Right lobe of liver (tissue), 6 donors: ENCODE results near the gene CSTF1. TPM values are rescaled to one million over a fixed set of nuclear protein-coding genes. Genes with fewer than 3 reads are reported as not detected.
"Not testable (repeated sequence)": the region's sequence is repeated elsewhere in the genome, so short reads cannot be mapped to it uniquely, and the experiment has no call there.

Source experiments
- ATAC-seq, 4 donors: fragments of 200-7000 bp; cut with Tn5 transposase; one replicate each; pipeline ENCODE4 v1.9.1; 2020; ENCODE audit warnings: mild to moderate bottlenecking in 4 of 4, moderate library complexity in 4 of 4
- DNase-seq, 3 donors: peaks; one replicate each; pipeline ENCODE4 v3.0.0-alpha.2; 2020
- H3K27ac ChIP-seq, 3 donors: fragments of 200-600 bp; one replicate each; pipeline ENCODE4 v1.8.0; 2022
- H3K27me3 ChIP-seq, 2 donors: fragments of 200-600 bp; one replicate each; pipeline ENCODE4 v1.8.0; 2022
- H3K36me3 ChIP-seq, 4 donors: fragments of 200-600 bp; sonication (generic) in 1 of 4; one replicate each; pipeline versions ENCODE4 v1.5.1 to v1.8.0; 2017 to 2022; ENCODE audit warnings: control low read depth in 1 of 4
- H3K4me1 ChIP-seq, 4 donors: fragments of 200-600 bp; sonication (generic) in 1 of 4; one replicate each; pipeline versions ENCODE4 v1.5.1 to v1.8.0; 2017 to 2022; ENCODE audit warnings: control low read depth in 1 of 4
- H3K4me3 ChIP-seq, 3 donors: fragments of 200-600 bp; one replicate each; pipeline ENCODE4 v1.8.0; 2022
- H3K9me3 ChIP-seq, 4 donors: fragments of 200-600 bp; sonication (generic) in 1 of 4; one replicate each; pipeline versions ENCODE4 v1.5.1 to v1.8.0; 2017 to 2022; ENCODE audit warnings: control low read depth in 1 of 4
- POLR2A ChIP-seq: fragments of 450-650 bp; IDR thresholded peaks from one replicate; pipeline ENCODE4 v1.6.1; 2017; ENCODE audit warnings: antibody characterized with exemption, mild to moderate bottlenecking
- WGBS: methylation state at CpG from one replicate; pipeline ENCODE4 v1.1.6; 2018; ENCODE audit warnings: low coverage, low lambda C conversion rate; ENCODE audit not compliant: insufficient coverage; ENCODE audit errors: missing lambda C conversion rate; 5-methylcytosine and 5-hydroxymethylcytosine counted together
- intact Hi-C, 2 donors: fragments of 100-400 bp; cut with DNase I; formaldehyde crosslinking; loops; one replicate each; pipeline versions ENCODE4 v1.11.2 to v1.14.1; 2022
- total RNA-seq, 6 experiments: library from RNA; depleted of rRNA in 2 of 6; stranded (reverse); fragments of >200 nt in 2 of 6; fragmentation: NEBNext Ultra II Directional in 3 of 6; extraction: Animal tissue kit (Norgen Biotek cat#: 25700) in 3 of 6; gene quantifications; one replicate each; pipeline versions ENCODE4 v1.1.0 to v1.2.4, GENCODE V29; 2016 to 2023
- TF ChIP-seq, protein P1 (sequence below), 4 donors: fragments of 200-600 bp in 3 of 4; fragments of 450-650 bp in 1 of 4; IDR thresholded peaks; one replicate each; pipeline versions ENCODE4 v1.5.1 to v1.8.0; 2016 to 2022; ENCODE audit warnings: antibody characterized with exemption in 4 of 4, mild to moderate bottlenecking in 2 of 4
- donor health status: DM: no; HTN: yes; CAD: no.
- donor health status: DM: no; HTN: no; CAD: no.
- donor health status: DM: no; HTN: no; CAD: no.
- donor health status: DM: no; HTN: yes; CAD: no.
- donor health status: DM: no; HTN: yes; CAD: no.

Gene CSTF1
- total RNA-seq, 6 experiments from 2014 or later, result 14.9 to 27.2 (median 16.6) TPM

GRCh38 chr20:56386219-56386618, 6.2 kb upstream of the CSTF1 start:
- Histone ChIP-seq H3K4me3 (no peak overlapping the region), H3K27ac (no peak overlapping the region), H3K36me3 (no peaks in the 10 kb centered on the region), H3K9me3 (no peaks in the 10 kb centered on the region), H3K27me3 (no peaks in the 10 kb centered on the region), H3K4me1 (peaks cover 0 to 2% (median 0%) of the 10 kb centered on the region in 4 donors)
- WGBS, result 95% methylated on average over 6 of the region's 6 CpGs
- DNase-seq (no peak), ATAC-seq (no peak)
- intact Hi-C loops, result no loop called here
- no peak for TF ChIP-seq POLR2A
- TF ChIP-seq, protein P1, sequence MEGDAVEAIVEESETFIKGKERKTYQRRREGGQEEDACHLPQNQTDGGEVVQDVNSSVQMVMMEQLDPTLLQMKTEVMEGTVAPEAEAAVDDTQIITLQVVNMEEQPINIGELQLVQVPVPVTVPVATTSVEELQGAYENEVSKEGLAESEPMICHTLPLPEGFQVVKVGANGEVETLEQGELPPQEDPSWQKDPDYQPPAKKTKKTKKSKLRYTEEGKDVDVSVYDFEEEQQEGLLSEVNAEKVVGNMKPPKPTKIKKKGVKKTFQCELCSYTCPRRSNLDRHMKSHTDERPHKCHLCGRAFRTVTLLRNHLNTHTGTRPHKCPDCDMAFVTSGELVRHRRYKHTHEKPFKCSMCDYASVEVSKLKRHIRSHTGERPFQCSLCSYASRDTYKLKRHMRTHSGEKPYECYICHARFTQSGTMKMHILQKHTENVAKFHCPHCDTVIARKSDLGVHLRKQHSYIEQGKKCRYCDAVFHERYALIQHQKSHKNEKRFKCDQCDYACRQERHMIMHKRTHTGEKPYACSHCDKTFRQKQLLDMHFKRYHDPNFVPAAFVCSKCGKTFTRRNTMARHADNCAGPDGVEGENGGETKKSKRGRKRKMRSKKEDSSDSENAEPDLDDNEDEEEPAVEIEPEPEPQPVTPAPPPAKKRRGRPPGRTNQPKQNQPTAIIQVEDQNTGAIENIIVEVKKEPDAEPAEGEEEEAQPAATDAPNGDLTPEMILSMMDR (IDR thresholded peaks at IDR 0.05), result no peak

GRCh38 chr20:56388882-56389281, 3.6 kb upstream of the CSTF1 start:
- no peak for DNase-seq
- Histone ChIP-seq H3K27ac (no peak overlapping the region), H3K4me3 (no peak overlapping the region), H3K9me3 (no peaks in the 10 kb centered on the region), H3K36me3 (no peaks in the 10 kb centered on the region), H3K4me1 (peaks cover 0 to 10% (median 0%) of the 10 kb centered on the region in 4 donors), H3K27me3 (no peaks in the 10 kb centered on the region)
- WGBS, result 92% methylated on average over 4 of the region's 4 CpGs
- TF ChIP-seq POLR2A, result no peak
- TF ChIP-seq, protein P1 (IDR thresholded peaks at IDR 0.05), result no peak
- no peak for ATAC-seq
- intact Hi-C loops, result no loop called here

- DNase-seq (no peak), ATAC-seq (no peak)
- TF ChIP-seq, protein P1 (IDR thresholded peaks at IDR 0.05), result no peak
- TF ChIP-seq POLR2A, result no peak
- no peak overlapping the region for H3K27ac ChIP-seq
- peaks cover 0 to 12% (median 0%) of the 10 kb centered on the region in 4 donors for H3K4me1 ChIP-seq
- H3K27me3 ChIP-seq, result no peaks in the 10 kb centered on the region
- 98% methylated on average over 4 of the region's 4 CpGs for WGBS
- no peak overlapping the region for H3K4me3 ChIP-seq
- no peaks in the 10 kb centered on the region for H3K36me3 ChIP-seq
- intact Hi-C loops, result no loop called here
- no peaks in the 10 kb centered on the region for H3K9me3 ChIP-seq
These were observed 2.6 kb upstream of the CSTF1 start for GRCh38 chr20:56389807-56390206.

DNA sequence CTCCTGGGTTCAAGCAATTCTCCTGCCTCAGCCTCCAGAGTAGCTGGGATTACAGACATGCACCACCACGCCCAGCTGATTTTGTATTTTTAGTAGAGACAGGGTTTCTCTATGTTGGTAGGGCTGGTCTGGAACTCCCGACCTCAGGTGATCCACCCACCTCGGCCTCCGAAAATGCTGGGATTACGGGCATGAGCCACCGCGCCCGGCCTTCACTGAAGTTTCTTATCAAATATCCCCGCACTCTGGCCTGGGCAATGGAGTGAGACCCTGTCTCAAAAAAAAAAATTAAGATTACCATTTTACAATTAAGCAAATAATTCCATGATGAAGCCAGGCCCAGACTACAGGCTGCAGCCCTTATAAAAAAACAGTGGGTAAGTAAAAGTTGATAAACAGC, 2.0 kb upstream of the CSTF1 start:
- H3K4me3 ChIP-seq, intact Hi-C loops, DNase-seq, H3K9me3 ChIP-seq, H3K36me3 ChIP-seq, ATAC-seq, H3K27ac ChIP-seq, H3K27me3 ChIP-seq: not testable (repeated sequence)
- 100% methylated on average over 6 of the region's 9 CpGs for WGBS
- H3K4me1 ChIP-seq, result peaks cover 0 to 12% (median 0%) of the 10 kb centered on the region in 4 donors

DNA sequence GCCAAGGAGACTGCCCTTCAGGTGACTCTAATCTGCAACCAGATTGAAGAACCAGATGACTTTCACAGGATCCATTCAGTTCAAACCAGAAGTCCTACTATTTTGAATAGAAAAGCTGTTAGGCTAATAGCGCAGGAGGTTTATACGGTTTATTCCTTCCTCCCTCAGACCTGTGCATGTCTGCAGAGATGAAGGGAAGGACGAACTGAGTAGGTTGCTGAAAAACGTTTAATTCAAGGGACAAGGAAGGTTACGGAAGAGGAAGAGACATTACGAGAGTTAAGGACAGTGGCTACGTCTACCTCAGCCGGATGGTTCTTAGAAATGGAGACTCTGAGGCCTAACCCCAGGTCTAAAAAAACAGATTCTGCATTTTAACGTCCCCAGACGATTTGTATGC, 1.4 kb upstream of the CSTF1 start:
- Histone ChIP-seq H3K27me3 (no peaks in the 10 kb centered on the region), H3K27ac (no peak overlapping the region), H3K9me3 (no peaks in the 10 kb centered on the region), H3K4me3 (peak overlapping the region in 2 of 3 donors; percentile 71 to 75), H3K36me3 (peaks cover 0 to 10% (median 2%) of the 10 kb centered on the region in 4 donors), H3K4me1 (peaks cover 0 to 12% (median 0%) of the 10 kb centered on the region in 4 donors)
- TF ChIP-seq POLR2A, result no peak
- TF ChIP-seq, protein P1 (IDR thresholded peaks at IDR 0.05), result no peak
- 31% methylated on average over 10 of the region's 10 CpGs for WGBS
- intact Hi-C loops, result no loop called here
- no peak for ATAC-seq
- no peak for DNase-seq
